ENCODE measurements around the gene SPTBN5. TPM values are rescaled to one million over a fixed set of nuclear protein-coding genes. Genes with fewer than 3 reads are reported as not detected.

Gene SPTBN5
- total RNA-seq, 1 experiment from 2014 or later, result 0.10 TPM

GRCh38 chr15:41810651-41811431 lies 83.0 kb downstream of the SPTBN5 start:
- DNase-seq (ENCODE audit: extremely low read depth, low read depth), result no peak

- no peak for DNase-seq (ENCODE audit: extremely low read depth, low read depth)
Observed at GRCh38 chr15:41809526-41810220, 84.2 kb downstream of the SPTBN5 start.

GRCh38 chr15:41809121-41809520 lies 84.7 kb downstream of the SPTBN5 start:
- no peak for DNase-seq (ENCODE audit: extremely low read depth, low read depth)

GRCh38 chr15:41806291-41807181 lies 87.3 kb downstream of the SPTBN5 start:
- DNase-seq (ENCODE audit: extremely low read depth, low read depth), result no peak

GRCh38 chr15:41805711-41806110 lies 88.1 kb downstream of the SPTBN5 start:
- DNase-seq (ENCODE audit: extremely low read depth, low read depth), result no peak

GRCh38 chr15:41804916-41805666 lies 88.8 kb downstream of the SPTBN5 start:
- DNase-seq (ENCODE audit: extremely low read depth, low read depth), result no peak

- no peak for DNase-seq (ENCODE audit: extremely low read depth, low read depth)
Observed at GRCh38 chr15:41804361-41804760, 89.5 kb downstream of the SPTBN5 start.

- no peak for DNase-seq (ENCODE audit: extremely low read depth, low read depth)
Observed at GRCh38 chr15:41801850-41802455, 91.9 kb downstream of the SPTBN5 start.

- no peak for DNase-seq (ENCODE audit: extremely low read depth, low read depth)
Observed at GRCh38 chr15:41801185-41801584, 92.7 kb downstream of the SPTBN5 start.

GRCh38 chr15:41799488-41799805 lies 94.4 kb downstream of the SPTBN5 start:
- no peak for DNase-seq (ENCODE audit: extremely low read depth, low read depth)

GRCh38 chr15:41798607-41799487 lies 95.0 kb downstream of the SPTBN5 start:
- DNase-seq (ENCODE audit: extremely low read depth, low read depth), result no peak

Small RNAs within 50 kb of the gene (small RNA-seq; reads per million reads assigned to genes)
- gene JMJD7-PLA2G4B, result 0 to 0.06 reads per million in 2 experiments
- gene MIR4310, result 0 reads per million in 2 experiments
- 0 reads per million in 2 experiments for gene RNA5SP393

Other genes starting within 250 kb of the SPTBN5 start
- 19.3 and 23.4 TPM in 2 replicates for gene MGA, start 233.6 kb downstream of the SPTBN5 start, total RNA-seq (2014; rRNA removed; shearing (Covaris generic))
- 8.2 and 9.0 TPM in 2 replicates for gene MAPKBP1, start 119.6 kb downstream of the SPTBN5 start, total RNA-seq (2014; rRNA removed; shearing (Covaris generic))
- 3.1 TPM in 2 replicates for gene JMJD7, start 66.0 kb downstream of the SPTBN5 start, total RNA-seq (2014; rRNA removed; shearing (Covaris generic))
- 1.7 and 4.0 TPM in 2 replicates for gene PLA2G4B, start 55.2 kb downstream of the SPTBN5 start, total RNA-seq (2014; rRNA removed; shearing (Covaris generic))
- 6.7 and 7.4 TPM in 2 replicates for gene EHD4, start 78.5 kb upstream of the SPTBN5 start, total RNA-seq (2014; rRNA removed; shearing (Covaris generic))
- gene PLA2G4E, start 127.0 kb upstream of the SPTBN5 start, total RNA-seq (2014; rRNA removed; shearing (Covaris generic)), result not detected in 2 replicates
- gene PLA2G4D, start 200.5 kb upstream of the SPTBN5 start, total RNA-seq (2014; rRNA removed; shearing (Covaris generic)), result not detected in 2 replicates

Measured in NCI-H460 (cell line).